ENCODE results near the gene ITGB5.
A peak's percentile ranks its signal among the peaks of the same experiment; 100 is the strongest.

Gene ITGB5

DNA sequence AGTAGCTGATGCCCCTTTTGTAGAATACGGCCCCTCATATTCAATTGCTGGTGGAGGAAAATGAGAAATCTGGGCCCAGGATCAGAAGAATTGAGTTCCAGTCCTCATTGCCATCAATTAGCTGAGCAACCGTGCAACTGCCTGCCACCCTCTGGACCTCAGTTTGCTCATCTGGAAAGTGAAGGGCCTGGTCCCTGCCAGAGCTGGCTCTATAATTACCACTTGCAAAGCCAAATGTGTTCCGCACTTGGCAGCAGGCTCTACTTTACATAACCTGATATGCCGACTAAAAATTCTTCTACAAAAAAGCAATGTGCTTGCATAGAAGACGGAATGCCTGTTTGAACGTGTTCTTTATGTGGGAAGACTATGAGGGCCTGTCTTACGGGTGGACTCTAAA lies 8.6 kb upstream of the ITGB5 start:
- no peak for DNase-seq

DNA sequence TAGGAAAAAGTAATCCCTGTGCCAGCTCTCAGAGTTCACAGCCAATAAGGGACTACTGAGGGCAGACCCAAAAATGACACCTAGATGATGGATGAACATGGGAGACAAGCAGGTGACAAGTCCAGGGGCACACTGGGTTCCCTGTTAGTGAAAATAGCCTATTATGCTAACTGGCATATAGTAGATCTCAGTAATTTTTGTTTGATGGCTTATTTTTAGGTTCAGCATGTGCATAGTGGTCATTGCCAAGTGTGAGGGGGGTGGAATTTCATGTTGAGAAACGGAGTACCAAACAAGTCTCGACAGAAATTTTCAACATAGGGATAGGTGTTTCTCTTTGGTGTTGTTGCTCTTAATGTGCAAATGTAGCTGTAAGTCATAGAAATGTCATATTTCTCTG lies 6.4 kb upstream of the ITGB5 start:
- DNase-seq: no peak

DNA sequence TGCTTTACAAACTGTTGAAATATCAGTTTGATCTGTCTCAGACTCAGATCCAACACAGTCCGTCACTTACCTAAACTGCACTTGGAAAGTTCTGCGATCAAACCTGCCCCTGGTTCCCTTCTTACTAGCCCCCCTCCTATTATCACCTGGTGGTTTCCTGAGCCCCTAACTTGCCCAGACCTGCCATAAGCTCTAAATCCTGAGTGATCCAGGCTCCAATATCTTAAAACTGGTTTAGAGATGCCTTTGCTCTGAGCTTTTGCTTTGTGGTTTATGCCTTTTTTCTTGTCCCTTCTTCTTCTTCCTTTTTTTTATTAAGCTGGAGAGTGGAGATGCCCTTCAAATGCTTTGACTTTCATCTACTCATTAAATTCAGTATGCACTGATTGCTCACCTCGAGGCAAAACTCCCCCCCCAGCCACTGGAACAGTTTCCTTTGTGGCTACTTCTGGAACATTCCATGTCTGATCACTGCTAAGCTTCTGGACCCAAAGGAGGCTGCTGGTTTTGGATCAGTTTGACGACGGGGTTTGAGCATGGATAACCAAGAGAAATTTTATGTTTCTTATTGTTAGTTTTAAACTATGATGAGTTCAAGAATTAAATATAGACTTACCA lies 3.5 kb upstream of the ITGB5 start:
- no peak for DNase-seq

DNA sequence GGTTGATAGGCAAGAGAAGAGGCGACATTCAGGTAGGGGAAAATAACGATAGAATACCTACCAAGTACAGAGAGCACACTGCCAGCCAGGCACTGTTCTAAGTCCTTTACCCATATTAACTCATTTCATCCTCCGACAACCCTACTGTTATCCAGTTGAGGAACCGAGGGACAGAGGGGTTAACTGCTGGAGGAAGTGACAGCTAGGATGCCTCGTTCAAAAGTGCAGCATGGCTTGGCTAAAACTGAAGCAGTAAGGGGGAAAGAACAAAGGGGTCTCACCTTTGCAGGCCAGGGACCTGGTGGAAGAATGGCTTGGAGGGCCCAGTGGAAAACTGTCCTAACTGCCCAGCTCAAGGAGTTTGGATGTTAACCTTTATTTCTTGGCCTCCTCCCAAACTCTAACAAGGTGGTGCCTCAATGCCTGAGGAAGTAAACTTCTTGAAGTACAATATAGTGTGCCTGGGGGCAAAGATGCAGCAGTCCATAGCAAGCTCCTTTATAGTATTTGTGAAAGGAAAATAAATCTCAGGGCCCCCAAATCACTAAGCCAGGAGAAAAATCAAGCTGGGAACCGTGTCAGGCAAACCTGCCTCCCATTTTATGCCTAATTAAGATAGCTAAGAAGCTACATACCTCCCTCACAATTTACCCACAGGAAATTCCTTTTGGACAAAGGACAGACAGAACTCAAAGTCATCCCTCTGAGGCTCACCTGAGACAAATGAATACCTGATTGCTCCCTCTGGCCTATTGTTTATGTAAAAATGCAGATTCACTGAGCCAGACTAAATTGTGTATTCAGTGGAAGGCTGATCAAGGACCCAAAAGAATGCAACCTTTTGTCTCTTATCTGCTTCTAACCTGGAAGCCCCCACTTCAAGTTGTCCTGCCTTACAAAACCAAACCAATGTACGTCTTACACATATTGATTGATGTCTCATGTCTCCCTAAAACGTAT lies 1.6 kb upstream of the ITGB5 start:
- DNase-seq: no peak

DNA sequence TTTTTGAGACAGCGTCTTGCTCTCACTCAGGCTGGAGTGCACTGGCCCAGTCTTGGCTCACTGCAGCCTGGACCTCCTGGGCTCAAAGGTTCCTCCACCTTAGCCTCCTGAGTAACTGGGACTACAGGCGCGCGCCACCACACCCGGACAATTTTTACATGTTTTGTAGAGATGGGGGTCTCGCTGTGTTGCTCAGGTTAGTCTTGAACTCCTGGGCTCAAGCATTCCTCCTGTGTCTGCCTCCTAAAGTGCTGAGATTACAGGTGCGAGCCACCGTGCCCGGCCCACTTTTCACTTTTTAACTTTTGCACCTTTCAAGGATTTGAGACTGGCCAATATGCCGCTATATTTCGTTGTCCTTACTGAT lies 750 bp upstream of the ITGB5 start:
- DNase-seq: no peak

DNA sequence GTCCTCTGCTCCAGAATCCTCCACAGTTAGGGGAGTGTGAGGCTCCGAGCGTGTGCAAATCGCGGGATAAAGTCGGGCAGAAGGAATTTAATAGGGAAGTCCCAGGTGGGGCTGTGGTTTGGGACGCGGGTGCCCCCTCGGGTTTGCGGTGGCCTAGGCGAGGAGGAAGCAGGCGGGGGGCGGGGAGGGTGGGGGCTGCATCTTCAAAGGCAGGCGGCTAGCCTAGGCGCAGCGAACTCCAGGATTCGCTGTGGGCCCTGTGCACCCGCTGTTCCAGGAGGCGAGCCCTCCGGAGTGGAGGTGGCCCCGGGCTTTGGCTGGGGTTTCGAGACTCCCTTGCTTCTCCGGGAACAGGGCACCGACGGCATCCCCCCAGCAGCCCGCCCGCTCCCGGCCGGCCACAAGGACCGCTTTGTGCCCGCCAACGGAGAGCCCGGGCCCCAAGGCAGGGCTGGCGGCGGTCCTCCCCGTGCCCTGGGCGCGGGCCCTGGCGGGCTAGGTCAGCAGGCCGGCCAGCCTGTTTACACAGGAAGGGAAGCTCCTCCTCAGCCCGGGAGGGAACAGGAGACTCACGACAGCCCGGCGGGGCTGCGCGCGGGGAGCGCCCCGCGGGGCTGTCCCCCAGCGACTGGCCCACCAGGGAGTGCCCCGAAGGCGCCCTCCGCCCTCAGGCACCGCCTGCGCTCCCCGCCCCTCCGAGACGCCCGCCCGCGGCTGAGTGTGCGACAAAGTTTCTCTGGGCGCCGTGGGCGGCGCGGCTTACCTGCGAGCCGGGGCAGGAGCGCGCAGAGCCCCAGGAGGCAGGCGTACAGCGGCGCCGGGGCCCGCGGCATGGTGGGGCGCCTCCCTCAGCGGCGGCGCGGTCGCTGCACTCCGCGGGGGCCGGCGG lies 753 bp downstream of the ITGB5 start:
- DNase-seq: peak in 1 of 2 donors; percentile 11

DNA sequence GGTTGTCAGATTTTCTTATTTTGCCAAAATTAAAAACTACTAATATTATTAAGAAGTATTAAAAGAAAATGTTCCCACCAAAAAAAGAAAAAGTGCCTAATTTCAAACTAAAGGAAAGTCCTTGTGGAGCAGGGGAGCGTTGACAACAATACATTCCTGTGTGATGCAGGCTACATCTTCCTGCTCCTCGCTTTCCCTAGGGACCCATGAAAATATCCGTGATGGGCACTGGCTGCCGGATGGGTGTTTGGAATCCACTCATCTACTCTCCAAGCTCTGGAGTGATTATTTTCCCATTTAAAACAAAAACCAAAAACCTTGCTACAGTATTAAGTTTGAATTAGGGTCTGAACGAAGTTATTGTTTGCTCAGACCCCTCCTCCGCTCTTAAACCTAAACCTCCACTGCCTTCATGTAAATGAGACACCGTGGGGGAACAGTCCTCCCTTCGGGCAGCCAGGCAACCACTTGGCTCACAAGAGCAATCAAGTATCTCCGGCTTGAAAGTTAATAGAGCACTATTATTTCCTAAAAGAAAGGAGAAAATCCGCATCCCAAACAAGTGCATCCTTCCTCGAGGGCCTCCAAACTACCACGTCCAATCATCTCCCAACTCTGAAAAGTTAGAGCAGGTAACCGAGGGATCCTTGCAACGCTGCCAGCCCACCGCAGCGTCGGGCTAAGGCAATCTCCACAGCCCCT lies 1.5 kb downstream of the ITGB5 start:
- no peak for DNase-seq

DNA sequence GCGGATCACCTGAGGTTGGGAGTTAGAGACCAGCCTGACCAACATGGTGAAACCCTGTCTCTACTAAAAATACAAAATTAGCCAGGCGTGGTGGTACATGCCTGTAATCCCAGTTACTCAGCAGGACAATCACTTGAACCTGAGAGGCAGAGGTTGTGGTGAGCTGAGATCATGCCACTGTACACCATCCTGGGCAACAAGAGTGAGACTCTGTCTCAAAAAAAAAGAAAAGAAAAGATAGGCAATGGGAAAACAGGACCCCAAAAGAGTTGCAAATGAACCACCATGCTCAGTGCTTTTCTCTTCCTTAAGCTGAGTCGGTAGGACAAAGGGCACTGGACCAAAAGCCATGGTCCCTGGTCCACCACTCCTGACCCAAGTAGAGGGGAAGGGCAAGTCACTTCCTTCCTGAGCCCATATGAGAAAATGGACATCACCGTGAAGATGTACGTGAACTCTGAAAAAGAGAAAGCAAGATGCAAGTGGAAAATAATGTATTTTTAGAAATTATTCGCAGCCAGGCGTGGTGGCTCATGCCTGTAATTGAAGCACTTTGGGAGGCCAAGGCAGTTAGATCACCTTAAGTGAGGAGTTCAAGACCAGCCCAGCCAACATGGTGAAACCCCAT lies 2.6 kb downstream of the ITGB5 start:
- no peak for DNase-seq

DNA sequence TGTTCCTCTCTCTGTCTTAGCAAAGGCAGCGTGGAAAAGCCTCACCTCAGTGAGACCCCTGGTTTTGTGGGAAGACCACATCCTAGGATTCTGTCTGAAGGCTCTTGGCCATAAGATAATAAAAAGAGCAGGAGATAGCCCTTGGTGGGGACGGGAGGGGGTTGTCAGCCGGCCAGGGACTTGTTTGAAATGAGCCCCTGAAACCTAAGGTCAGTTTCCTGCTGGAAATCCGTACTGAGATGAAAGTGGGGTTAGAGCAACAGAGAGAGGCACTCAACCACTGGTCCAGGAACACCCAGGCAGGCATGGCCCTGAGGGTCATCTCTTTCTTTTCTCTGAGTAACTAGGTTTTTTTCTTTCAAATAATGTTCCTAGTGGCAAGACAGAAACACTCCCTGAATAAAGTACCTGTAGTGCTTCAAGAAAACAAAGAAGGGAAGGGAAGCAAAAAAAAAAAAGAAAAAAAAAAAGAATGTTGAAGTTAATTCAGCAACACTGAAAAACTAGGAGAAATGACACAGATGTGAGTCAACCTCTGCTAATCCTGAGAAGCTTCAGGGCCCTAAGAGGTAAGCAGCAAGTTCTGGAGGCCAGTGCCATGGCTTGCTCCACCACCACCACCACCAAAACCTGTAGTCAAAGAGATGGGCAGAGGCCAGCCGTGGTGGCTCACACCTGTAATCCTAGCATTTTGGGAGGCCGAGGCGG lies 3.2 kb downstream of the ITGB5 start:
- DNase-seq: no peak

DNA sequence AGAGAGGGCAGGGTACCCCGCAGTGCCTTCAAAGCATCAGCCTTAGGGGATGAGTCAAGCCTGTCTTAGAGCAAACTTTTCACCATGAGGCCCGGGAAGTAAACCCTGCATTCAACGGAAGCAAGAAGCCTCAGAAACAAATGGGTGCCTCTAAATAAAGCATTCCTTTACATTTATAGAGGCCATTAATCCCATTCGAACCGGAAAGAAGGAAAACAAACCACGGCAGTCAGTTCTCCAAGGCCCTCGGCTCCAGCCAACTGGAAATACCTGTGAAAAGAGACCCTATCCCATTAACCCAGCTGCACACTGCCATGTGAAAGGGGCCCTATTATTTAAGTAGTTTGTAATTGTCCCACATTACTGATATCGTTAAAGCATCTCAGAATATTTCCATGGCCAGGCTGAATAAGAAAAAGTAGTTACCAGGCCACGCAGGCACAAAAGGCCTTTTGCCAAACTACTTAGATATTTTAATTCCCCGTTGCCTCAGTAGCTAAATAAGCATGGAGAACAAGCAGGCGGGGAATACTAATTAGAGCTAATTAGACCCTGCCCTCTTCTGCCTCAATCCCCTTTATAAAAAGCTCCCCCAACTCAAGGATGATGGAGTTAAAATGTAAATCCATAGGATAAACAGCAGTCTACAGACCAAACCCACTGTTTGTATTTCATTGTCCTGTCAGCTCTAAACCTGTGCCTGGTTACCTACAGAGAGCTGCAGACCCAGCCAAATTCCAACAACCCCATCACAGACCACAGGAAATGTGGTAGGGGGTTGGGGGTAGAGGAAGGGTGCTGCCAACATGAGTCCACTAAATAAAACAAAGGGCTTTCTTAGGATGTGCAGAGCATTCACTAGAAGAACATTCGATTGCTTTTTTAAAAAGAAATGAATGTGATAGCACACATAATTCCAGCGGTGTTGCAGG lies 4.1 kb downstream of the ITGB5 start:
- no peak for DNase-seq

DNA sequence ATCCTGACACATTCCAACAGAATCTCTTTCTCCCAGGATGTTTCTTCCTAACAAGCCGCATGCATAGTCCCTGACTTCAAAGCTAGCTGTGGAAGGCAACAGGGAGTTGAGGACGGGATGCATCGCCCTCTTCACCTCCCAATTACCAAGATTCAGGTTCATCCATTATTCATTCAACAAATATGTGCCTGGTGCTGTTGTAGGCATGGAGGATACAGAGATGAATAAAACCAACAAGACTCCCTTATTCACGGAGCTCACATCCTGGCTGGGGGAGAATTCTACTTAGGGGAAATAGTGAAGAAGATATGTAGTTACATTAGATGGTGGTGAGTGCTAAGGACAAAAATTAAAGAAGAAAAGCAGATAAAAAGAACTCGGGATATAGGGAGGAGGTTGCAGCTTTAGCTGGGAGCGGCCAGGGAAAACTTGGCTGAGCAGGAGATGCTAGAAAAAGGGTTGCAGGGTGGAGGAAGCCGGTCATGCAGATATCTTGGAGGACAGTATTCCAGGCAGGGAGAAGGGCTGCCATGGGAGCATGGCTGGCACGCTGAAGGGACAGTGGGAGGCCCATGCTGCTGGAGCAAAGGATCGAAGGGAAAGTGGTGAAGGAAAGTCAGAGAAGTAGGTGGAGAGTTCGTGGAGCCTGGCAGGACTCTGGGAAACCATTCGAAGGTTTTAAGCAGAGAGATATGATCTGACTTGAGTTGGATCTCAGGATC lies 5.0 kb downstream of the ITGB5 start:
- no peak for DNase-seq

DNA sequence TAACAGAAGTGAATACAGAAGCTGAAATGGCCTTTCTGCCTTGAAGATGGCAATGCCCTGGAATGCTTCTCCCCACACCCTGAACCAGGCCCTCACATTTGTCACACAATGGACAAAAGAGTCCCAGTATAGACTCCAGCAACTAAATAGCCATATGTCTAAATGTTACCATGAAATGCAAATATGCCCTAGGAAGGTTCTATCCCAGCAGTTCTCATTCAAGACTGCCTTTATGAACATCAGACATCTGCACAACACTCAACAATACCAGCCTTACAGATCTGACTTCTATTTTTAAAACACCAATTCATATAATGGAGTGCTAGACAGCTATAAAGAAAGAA lies 7.9 kb downstream of the ITGB5 start:
- DNase-seq: no peak

DNA sequence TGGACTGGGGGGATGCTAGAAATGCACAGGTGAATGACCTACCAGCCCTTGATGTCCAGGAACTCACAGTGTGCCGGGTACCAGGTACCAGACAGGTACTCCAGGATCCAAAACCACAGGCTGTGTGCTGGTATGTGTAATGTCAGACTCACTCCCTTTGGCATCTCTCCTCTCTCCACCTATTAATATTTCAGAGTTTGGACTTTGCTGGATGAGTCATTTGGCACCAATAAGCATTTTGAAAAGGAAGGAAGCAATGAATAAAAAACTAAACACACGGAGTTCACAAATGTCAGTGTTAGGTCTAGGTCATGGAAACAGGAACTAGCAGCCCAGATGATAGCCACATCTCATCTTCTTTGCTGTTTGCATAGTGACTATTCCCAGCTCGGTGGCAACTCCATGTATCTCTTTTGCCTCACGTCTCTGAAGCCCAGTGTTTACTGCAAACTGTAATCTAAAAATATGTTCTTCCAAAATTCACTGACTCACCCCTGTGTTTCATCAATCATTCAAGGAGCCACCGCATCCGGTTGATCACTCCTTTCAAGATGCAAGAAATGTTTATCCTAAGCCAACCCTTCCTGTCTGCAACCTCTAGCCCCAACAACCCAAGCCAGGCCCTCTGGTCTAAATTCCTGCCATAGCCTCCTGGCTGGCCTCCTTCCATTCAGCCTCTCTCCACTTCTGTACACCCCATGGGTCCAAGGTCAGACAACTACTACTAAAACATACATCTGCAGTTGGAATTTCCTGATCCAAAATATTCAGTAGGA lies 8.4 kb downstream of the ITGB5 start:
- DNase-seq: no peak

DNA sequence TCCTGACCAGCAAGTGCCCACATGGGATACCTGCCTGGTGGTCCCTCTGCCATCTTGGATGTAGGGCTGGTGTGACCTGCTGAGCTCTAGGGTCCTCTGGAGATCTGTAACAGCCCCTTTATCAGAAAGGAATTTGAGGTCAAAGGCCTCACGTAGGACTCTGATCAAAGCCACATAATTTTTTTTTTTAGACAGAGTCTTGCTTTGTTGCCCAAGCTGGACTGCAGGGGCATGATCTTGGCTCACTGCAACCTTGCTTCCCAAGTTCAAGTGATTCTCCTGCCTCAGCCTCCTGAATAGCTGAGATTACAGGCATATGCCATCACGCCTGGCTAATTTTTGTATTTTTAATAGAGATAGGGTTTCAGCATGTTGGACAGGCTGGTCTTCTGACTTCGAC lies 9.5 kb downstream of the ITGB5 start:
- no peak for DNase-seq

DNA sequence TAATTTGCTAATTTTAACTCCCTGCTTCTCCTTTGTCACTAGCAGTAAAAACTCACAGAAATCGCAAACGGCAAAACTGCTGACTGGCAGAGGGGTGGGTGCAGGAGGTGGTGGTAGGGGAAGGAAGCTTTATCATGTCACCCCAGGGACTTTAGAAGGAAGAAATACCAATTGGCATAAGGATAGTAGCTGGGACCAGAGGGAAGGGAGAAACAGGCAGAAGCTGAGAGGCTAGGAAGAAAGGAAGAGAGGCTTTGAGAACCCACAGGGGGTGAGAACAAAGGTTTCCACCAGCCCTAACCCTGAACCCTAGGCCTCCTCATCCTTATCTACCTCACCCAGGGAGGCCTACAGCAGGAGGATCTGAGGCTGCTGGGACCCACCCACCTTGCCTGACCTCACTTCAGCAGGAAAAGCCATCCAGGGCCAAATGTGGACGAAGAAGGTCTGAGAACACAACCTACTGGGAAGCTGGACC lies 10.7 kb downstream of the ITGB5 start:
- DNase-seq: no peak

DNA sequence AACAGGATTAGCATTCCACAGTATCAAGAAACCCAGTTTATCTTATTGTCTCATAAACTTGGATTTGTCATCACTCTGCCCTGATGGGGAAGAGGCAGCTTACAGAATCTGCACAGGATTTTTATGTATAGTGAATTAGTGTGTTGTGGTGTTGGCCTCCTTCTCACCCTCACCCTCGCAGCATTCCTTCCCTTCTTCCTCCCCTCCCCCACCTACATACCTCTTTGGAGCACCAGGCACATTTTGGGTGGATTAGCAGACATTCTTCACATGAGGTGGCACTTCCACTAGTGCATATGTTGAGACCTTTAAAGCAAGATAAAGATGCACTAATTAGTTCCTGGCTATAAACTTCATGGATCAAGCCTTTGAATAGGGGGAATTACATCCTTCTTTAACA lies 13.9 kb downstream of the ITGB5 start:
- no peak for DNase-seq

DNA sequence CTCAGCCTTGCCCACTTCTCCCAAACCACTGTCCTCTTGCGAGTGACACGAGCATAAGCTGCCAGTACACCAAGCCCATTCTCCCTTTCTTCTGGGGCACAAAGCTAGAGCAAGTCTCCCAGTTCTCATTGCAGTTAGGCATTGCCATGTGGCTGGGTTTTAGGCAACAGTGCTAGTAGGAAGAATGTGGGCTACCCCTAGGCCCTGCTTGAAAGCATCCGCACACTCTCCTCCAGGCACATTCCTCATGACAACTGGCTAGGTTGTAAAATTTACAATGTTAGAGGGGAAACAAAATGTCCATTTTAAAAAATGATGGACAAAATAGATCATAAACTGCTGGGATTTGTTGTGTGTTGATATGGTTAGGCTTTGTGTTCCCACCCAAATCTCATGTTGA lies 19.7 kb downstream of the ITGB5 start:
- DNase-seq: no peak

DNA sequence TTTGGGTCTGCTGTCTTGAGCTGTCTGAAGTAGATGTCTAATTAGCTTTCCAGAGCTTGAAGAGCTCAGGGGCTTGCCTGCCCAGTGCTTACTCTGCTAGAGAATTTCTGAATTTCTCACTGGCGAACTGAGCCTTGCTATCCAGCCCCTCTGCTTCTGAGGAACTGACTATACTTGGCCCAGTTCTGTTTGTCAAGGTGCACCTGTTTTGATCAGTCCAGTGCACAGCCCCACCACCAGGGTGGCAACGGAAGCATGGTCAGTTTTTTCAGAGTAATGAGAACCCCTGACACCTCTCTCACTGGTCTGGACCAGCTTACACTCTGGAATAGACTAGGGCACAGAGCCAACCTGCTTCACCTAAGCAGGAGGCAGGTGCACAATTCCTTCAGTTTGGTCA lies 25.2 kb downstream of the ITGB5 start:
- DNase-seq: no peak

DNA sequence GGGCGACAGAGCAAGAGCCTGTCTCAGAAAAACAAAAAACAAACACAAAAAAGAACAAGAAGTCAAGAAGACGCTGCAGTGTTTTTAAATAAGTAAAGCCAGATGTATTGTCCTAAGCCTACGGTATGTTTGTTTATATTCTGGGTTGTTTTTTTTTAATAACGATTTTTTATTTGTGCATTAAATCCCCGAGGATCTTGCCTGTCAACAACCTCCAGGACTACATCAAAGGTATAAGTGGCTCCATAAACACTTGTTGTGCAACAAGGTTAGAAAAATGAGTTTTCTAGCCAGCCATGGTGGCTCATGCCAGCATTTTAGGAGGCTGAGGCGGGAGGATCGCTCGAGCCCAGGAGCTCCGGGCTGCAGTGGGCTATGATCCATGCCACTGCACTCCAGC lies 26.1 kb downstream of the ITGB5 start:
- DNase-seq: no peak
